Right kidney (tissue), 1 donor: Measurements from ENCODE around the gene ICA1.
"Not testable (repeated sequence)": the region's sequence is repeated elsewhere in the genome, so short reads cannot be mapped to it uniquely, and the experiment has no call there.

Experiments
- DNase-seq: peaks from one replicate; pipeline ENCODE4 v3.0.0-alpha.2; 2016

The ICA1 gene

DNA sequence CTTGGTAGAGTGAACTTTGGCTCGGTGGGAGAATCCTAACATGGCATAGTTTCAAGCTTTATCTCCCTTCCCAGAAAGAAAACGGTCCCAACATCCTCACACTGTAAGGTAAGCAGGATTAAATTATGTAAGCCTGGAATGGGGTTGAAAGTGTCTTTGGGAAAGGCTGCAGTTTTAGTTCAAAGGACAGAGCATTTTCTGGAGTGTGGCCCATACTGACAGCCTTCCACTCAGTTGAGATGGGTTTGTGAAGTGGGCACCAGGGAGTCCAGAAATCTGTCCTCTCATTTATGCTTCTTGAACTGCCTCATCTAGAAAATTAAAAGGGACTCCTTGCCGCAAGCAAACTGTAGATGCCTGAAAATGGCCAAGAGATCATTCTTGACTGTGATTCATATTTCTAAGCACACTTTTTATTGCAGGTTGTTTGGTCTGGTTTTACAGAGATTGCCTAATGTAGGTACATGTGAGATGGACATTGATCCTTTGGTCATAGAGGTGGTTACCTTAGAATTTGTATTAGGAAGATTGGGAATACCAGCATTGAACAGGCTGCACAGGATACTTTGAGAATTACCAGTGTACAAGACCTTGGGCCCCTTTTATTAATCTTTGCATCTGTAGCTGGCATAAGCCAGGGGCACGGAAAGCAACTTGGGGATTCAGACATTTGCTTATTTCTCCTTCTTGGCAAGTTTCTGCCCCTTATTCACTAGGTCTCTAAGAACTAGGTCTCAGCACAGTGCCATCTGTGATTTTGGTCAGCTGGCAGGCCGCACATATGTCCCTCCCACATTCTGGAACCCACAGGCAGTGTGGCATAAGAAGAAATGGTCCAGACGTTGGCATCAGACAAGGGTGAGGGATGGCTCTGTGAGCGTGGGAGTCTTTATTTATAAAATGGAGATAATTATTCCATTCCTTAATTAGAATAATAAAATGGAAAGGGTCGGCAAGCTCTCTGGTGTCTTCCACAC lies 167.5 kb downstream of the ICA1 start:
- no peak for DNase-seq

DNA sequence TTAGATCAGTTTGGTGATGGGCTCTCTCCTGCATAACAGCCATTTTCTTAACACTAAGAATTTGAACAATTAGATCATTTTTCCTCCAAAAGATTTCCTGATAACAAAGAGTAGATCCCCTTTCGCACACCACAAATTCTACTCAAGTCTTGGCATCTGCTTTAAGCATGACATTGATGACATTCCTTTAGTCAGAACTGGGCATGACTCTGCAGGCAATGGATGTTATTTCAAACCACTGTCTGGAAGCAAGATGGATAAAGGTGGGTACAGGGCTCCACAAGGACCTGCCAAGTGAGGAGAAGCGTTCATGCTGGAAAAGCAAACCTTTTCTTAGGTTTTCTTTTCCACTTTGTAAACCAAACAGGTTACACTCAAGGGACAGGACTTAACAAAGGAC lies 169.8 kb downstream of the ICA1 start:
- DNase-seq = no peak

DNA sequence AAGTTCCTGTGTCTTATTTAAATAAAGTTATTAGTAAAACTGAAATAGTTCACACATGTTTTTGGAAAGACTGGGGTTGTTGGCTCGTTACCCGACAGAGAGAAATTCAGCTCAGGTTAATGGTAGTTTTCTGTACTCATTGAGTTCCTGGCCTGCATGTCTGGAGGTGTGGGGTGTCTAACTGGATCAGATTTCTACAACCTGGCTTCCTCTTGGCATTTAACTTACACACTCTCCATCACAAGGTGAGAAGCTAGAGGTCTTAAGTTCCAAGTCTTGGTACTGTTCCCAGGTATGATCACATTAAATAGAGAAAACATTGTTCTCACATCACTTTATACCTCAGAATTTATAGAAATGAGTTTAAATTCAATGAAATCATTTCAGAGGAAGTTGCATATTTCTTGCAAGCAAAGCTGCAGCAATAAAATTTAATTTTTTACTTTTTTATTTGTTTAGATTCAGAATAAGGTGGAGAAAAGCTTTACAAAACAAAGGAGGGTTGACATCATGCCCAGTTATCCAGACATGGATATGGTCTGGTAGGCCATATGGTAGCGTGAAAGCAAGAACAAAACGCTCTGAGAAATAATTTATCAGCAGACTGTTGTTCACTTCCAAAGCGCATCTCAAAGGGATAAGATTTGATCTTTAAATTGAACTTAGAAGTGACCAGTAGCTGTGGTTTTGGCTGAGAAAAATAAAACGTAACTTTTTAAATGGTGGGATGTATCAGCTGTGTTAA lies 172.8 kb downstream of the ICA1 start:
- DNase-seq = no peak

DNA sequence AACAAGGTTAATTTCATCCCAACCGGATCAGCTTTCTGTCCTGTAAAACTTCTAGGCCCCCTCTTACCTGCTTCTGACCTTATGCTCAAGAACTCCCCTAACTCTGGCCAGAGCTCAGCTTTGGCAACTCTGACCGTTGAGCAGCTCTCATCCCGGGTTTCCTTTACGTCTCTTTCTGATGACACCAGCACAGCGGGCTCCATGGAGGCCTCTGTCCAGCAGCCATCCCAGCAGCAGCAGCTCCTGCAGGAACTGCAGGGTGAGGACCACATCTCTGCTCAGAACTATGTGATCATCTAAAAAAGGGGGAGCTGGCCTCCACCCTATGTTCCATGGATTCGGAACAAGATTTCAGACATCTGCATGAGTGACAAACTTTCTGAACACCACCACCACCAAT lies 175.7 kb downstream of the ICA1 start:
- DNase-seq = no peak

DNA sequence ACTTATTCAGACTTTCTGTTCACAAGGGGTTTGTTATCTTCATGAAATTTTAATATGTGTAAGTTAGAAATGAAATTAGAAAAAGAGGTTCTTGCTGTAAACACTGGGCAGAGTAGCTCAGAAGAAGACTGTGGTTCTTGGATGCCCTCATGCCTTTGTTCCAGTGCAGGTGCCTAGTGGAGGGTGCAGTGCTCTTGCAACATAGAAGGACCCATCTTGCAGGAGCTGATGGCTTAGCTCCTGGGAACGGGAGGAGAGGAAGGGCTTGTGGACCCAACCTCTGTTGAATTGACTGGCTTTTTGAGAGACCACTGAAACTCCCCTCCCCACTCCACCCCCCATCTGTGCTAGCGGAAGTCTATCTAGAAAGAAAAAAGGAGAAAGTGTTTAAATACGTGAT lies 176.5 kb downstream of the ICA1 start:
- DNase-seq = no peak

DNA sequence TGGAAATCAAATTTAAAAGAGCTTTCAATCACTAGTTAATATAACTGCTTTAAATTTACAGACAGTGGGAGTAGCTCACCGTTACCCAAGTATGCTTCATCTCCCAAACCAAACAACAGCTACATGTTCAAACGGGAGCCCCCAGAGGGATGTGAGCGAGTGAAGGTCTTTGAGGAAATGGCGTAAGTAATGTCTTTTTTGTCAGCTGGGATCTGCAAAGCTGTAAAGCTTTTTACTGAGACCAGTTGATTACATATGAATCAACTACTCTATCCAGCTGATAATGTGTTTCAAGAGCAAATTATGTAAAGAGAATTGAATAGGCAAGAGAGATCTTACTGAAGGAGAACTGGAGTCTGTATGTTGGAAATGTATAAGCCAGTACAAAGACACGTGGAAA lies 177.1 kb downstream of the ICA1 start:
- no peak for DNase-seq

DNA sequence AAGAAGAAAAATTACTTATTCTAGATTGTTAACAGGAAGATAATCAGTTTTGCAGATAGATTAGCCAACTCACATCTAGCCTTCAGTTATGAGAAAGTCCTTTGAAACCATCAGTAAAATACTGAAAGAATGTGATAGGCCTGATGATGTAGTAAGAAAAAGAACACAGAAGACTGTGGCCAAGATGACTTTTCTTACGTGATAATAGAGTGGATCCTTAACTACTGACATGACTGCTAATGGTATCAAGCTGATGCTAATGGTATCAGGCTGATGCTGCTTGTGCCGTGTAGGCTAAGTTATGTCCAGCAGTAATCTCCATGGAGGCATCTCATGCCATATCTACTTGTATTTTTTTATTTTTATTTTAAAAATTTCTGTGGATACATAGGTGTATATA lies 179.2 kb downstream of the ICA1 start:
- DNase-seq = no peak

DNA sequence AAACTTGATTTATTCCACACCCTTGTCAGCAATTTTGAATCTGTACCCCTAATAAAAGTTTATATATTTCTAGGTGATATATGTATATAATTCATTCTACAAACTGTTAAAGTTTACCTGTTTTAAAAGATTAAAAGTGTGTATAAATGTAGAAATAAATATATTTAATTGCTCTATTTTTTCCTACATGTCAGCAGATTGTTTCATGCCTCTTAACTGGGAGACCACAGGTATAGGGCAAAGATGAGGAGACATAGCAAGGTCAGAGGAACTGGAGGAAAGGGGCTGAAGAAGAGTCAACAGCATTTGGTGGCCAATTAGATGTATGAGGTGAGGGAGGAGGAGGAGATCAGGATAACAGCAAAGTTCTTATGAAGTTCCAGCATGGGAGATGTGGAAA lies 183.5 kb downstream of the ICA1 start:
- no peak for DNase-seq

DNA sequence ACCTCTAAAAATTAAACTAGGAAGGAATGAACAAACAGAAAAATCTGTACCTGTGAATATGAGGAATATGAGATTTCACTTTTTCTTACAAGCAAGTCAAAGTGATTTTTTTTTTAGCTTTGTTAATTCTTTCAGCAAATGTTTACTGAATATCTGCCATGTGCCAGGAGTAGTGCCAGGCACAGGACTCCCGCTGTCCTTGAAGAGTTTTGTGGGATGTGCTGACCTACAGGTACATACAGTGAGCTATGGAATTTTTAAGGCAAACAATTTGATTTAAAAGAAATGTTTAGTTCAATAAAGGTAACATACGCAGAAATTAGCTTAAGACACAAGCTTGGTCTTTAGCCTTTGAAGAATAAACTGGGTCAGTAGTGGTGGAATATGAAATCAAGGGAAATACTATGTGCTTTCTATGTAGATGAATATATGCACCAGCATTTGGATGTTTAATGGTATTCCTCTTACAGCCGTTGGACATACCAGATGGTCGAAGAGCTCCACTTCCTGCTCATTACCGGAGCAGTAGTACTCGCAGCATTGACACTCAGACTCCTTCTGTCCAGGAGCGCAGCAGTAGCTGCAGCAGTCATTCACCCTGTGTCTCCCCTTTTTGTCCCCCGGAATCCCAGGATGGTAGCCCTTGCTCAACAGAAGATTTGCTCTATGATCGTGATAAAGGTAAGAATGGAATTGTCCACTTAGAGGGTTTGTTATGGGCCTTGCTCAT lies 191.4 kb downstream of the ICA1 start:
- no peak for DNase-seq

DNA sequence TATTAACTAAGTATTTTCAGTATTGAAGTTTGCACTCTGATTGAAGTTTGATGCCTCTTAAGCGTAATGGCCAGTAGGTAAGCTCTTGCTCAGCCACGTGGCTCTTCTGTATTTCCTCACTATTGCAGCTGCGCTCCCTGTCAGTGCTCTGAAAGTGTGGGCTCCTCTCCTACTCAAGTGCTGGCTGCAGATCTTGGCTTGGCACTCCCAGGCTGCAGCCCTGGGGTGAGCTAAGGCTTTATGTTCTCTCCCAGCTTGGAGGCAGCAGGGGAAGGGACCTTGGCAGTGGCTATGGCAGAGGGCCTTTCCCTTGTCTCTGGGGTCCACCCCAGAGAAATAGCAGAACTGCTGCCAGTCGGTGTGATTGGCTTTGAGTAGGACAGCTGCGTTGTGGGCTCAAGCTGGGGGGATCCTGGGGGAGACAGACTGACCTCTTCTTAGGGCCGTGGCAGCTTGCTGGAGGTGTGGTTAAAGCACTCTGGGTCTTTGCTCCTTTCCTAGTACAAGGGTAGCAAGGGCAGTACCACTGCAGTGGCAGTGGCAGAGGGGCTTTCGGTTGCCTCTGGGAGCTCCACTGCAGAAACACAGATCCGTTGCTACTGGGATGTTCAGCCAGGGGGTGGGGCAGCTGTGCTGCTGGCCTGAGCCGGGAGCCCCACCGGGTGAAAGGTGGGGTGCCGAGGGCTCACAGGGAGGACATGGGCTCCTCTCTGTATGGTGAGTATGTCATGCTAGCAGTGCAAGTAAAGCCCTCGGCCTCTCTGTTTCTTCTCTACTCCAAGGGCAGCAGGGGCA lies 192.9 kb downstream of the ICA1 start:
- no peak for DNase-seq

DNA sequence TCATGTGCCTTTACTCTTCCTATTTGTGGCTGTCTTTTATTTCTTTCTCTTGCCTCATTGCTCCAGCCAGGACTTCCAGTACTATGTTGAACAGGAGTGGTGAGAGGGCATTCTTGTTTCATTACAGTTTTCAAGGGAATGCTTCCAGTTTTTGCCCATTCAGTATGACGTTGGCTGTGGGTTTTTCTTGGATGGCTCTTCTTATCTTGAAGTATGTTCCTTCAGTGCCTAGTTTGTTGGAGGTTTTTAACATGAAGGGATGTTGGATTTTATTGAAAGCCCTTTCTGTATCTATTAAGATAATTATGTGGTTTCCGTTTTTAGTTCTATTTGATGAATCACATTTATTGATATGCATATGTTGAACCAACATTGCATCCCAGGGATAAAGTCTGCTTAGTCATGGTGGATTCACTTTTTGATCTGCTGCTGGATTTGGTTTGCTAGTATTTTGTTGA lies 196.6 kb downstream of the ICA1 start:
- no peak for DNase-seq

DNA sequence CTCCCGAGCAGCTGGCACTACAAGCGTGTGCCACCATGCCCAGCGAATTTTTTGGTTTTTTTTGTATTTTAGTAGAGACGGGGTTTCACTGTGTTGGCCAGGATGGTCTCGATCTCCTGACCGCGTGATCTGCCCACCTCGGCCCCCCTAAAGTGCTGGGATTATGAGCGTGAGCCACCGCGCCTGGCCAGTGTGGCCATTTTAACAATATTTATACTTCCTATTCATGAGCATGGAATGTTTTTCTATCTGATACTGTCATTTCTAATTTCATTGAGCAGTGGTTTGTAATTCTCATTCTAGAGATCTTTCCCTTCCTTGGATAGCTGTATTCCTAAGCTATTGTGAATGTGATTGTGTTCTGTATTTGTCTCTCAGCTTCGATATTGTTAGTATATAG lies 197.1 kb downstream of the ICA1 start:
- no peak for DNase-seq

DNA sequence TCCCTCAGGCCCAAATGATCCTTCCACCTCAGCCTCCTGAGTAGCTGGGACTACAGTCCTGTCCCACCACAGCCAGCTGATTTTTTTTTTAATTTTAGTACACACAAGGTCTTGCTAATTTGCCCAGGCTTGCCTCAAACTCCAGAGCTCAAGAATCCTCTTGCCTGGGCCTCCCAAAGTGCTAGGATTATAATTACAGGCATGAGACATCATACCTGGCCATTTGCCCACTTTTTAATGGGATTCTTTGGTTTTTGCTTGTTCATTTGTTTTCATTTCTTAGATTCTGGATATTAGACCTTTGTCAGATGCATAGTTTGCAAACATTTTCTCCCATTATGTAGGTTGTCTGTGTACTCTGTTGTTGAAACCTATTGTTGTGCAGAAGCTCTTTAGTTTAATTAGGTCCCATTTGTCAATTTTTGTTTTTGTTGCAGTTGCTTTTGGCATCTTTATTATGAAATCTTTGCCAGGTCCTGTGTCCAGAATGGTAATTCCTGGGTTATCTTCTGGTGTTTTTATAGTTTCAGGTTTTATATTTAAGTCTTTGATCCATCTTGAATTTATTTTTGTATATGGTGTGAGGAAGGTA lies 198.2 kb downstream of the ICA1 start:
- DNase-seq = no peak

DNA sequence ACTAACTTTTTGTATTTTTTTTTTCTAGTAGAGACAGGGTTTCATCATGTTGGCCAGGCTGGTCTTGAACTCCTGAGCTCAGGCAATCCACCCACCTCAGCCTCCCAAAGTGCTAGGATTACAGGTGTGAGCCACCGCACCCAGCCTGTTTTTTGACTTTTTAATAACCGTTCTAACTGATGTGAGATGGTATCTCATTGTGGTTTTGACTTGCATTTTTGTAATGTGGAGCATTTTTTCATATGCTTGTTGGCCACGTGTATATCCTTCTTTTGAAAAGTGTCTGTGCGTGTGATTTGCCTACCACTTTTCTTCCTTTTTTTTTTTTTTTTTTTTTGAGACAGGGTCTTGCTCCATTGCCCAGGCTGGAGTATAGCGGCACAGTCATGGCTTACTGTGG lies 198.7 kb downstream of the ICA1 start:
- DNase-seq = not testable (repeated sequence)
